ENCODE measurements around the gene KANSL1L.

KANSL1L gene

GRCh38 chr2:210167227-210167626 is 4.0 kb downstream of the KANSL1L start:
- H4K8ac ChIP-seq (ENCODE audit: low read depth, low read length) = no peak overlapping the region
- H2AFZ ChIP-seq (ENCODE audit: low read length) = no peak overlapping the region
- H3K4ac ChIP-seq (ENCODE audit: low read length) = no peak overlapping the region
- no peak overlapping the region for H3K23ac ChIP-seq (ENCODE audit: low read depth, low read length, poor library complexity)
- H3K27me3 ChIP-seq (ENCODE audit: control insufficient read depth in 3 of 3, insufficient read depth in 3 of 3, low read depth in 1 of 3, low read length in 3 of 3) = no peaks in the 10 kb centered on the region
- no peak overlapping the region for H2BK120ac ChIP-seq (ENCODE audit: low read depth, low read length)
- H3K36me3 ChIP-seq (replicated peaks in 1 of 2; ENCODE audit: control insufficient read depth in 2 of 2, insufficient read depth in 2 of 2, low read length in 2 of 2) = no peaks in the 10 kb centered on the region
- no peaks in the 10 kb centered on the region for H3K4me1 ChIP-seq (ENCODE audit: control insufficient read depth in 2 of 2, insufficient read depth in 1 of 2, low read depth in 1 of 2, low read length in 2 of 2)
- no peak overlapping the region for H4K91ac ChIP-seq (ENCODE audit: low read depth, low read length, poor library complexity)
- peaks cover 2% of the 10 kb centered on the region for H3K79me1 ChIP-seq (ENCODE audit: low read depth, low read length)
- H3K9ac ChIP-seq (ENCODE audit: low read depth, low read length, poor library complexity) = no peak overlapping the region
- no peak overlapping the region for H3K27ac ChIP-seq (replicated peaks; ENCODE audit: low read length)
- H3K14ac ChIP-seq (ENCODE audit: low read length) = no peak overlapping the region
- no peak overlapping the region for H3K18ac ChIP-seq (ENCODE audit: low read length)
- H2BK5ac ChIP-seq (ENCODE audit: low read length) = no peak overlapping the region
- DNase-seq (ENCODE audit: low spot score) = no peak
- H3K9me3 ChIP-seq (replicated peaks in 1 of 2; ENCODE audit: control insufficient read depth in 2 of 2, insufficient read depth in 1 of 2, low read depth in 1 of 2, low read length in 2 of 2) = no peaks in the 10 kb centered on the region
- H2BK15ac ChIP-seq (ENCODE audit: low read length) = no peak overlapping the region
- H3K4me3 ChIP-seq (ENCODE audit: low read length in 2 of 2) = no peak overlapping the region
- no peak overlapping the region for H2AK5ac ChIP-seq (ENCODE audit: low read depth, low read length)
- H2BK12ac ChIP-seq (ENCODE audit: low read length) = no peak overlapping the region
- WGBS, 2 donors (ENCODE audit: extremely low coverage in 2 of 2, insufficient read length in 2 of 2, insufficient replicate concordance in 1 of 2) = no CpG with 5 or more reads among the region's 1 CpG
- H3K4me2 ChIP-seq (ENCODE audit: insufficient read depth, low read length, poor library complexity, severe bottlenecking) = no peak overlapping the region

GRCh38 chr2:210162466-210163124 is 8.6 kb downstream of the KANSL1L start:
- H2AFZ ChIP-seq (ENCODE audit: low read length) = no peak overlapping the region
- no peak overlapping the region for H2BK5ac ChIP-seq (ENCODE audit: low read length)
- no peaks in the 10 kb centered on the region for H3K4me1 ChIP-seq (ENCODE audit: control insufficient read depth in 2 of 2, insufficient read depth in 1 of 2, low read depth in 1 of 2, low read length in 2 of 2)
- H3K4me2 ChIP-seq (ENCODE audit: insufficient read depth, low read length, poor library complexity, severe bottlenecking) = no peak overlapping the region
- no peak overlapping the region for H3K4ac ChIP-seq (ENCODE audit: low read length)
- no peak overlapping the region for H4K91ac ChIP-seq (ENCODE audit: low read depth, low read length, poor library complexity)
- H2AK5ac ChIP-seq (ENCODE audit: low read depth, low read length) = no peak overlapping the region
- peaks cover 2% of the 10 kb centered on the region for H3K79me1 ChIP-seq (ENCODE audit: low read depth, low read length)
- H3K27me3 ChIP-seq (ENCODE audit: control insufficient read depth in 3 of 3, insufficient read depth in 3 of 3, low read depth in 1 of 3, low read length in 3 of 3) = no peaks in the 10 kb centered on the region
- no peaks in the 10 kb centered on the region for H3K36me3 ChIP-seq (replicated peaks in 1 of 2; ENCODE audit: control insufficient read depth in 2 of 2, insufficient read depth in 2 of 2, low read length in 2 of 2)
- H3K9ac ChIP-seq (ENCODE audit: low read depth, low read length, poor library complexity) = no peak overlapping the region
- no peak overlapping the region for H3K27ac ChIP-seq (replicated peaks; ENCODE audit: low read length)
- H3K9me3 ChIP-seq (replicated peaks in 1 of 2; ENCODE audit: control insufficient read depth in 2 of 2, insufficient read depth in 1 of 2, low read depth in 1 of 2, low read length in 2 of 2) = no peaks in the 10 kb centered on the region
- no peak overlapping the region for H2BK15ac ChIP-seq (ENCODE audit: low read length)
- no peak overlapping the region for H3K18ac ChIP-seq (ENCODE audit: low read length)
- no peak overlapping the region for H3K14ac ChIP-seq (ENCODE audit: low read length)
- no peak for DNase-seq (ENCODE audit: low spot score)
- no peak overlapping the region for H2BK120ac ChIP-seq (ENCODE audit: low read depth, low read length)
- no peak overlapping the region for H2BK12ac ChIP-seq (ENCODE audit: low read length)
- no peak overlapping the region for H4K8ac ChIP-seq (ENCODE audit: low read depth, low read length)
- WGBS, 2 donors (ENCODE audit: extremely low coverage in 2 of 2, insufficient read length in 2 of 2, insufficient replicate concordance in 1 of 2) = no CpG with 5 or more reads among the region's 6 CpGs
- H3K4me3 ChIP-seq (ENCODE audit: low read length in 2 of 2) = no peak overlapping the region
- no peak overlapping the region for H3K23ac ChIP-seq (ENCODE audit: low read depth, low read length, poor library complexity)

- Histone ChIP-seq H4K91ac (ENCODE audit: low read depth, low read length, poor library complexity) (no peak overlapping the region), H3K27ac (replicated peaks; ENCODE audit: low read length) (no peak overlapping the region), H3K9ac (ENCODE audit: low read depth, low read length, poor library complexity) (no peak overlapping the region), H2AK5ac (ENCODE audit: low read depth, low read length) (no peak overlapping the region), H3K14ac (ENCODE audit: low read length) (no peak overlapping the region), H3K18ac (ENCODE audit: low read length) (no peak overlapping the region), H3K4me3 (ENCODE audit: low read length in 2 of 2) (no peak overlapping the region), H3K36me3 (replicated peaks in 1 of 2; ENCODE audit: control insufficient read depth in 2 of 2, insufficient read depth in 2 of 2, low read length in 2 of 2) (peaks cover 0 to 22% of the 10 kb centered on the region in 2 donors), H3K4ac (ENCODE audit: low read length) (no peak overlapping the region), H2BK5ac (ENCODE audit: low read length) (no peak overlapping the region), H2BK120ac (ENCODE audit: low read depth, low read length) (no peak overlapping the region), H3K4me1 (ENCODE audit: control insufficient read depth in 2 of 2, insufficient read depth in 1 of 2, low read depth in 1 of 2, low read length in 2 of 2) (no peaks in the 10 kb centered on the region), H3K9me3 (replicated peaks in 1 of 2; ENCODE audit: control insufficient read depth in 2 of 2, insufficient read depth in 1 of 2, low read depth in 1 of 2, low read length in 2 of 2) (no peaks in the 10 kb centered on the region), H3K23ac (ENCODE audit: low read depth, low read length, poor library complexity) (no peak overlapping the region), H2BK12ac (ENCODE audit: low read length) (no peak overlapping the region), H2BK15ac (ENCODE audit: low read length) (no peak overlapping the region), H3K27me3 (ENCODE audit: control insufficient read depth in 3 of 3, insufficient read depth in 3 of 3, low read depth in 1 of 3, low read length in 3 of 3) (no peaks in the 10 kb centered on the region), H2AFZ (ENCODE audit: low read length) (no peak overlapping the region), H4K8ac (ENCODE audit: low read depth, low read length) (no peak overlapping the region), H3K79me1 (ENCODE audit: low read depth, low read length) (peaks cover 3% of the 10 kb centered on the region), H3K4me2 (ENCODE audit: insufficient read depth, low read length, poor library complexity, severe bottlenecking) (no peak overlapping the region)
- DNase-seq (ENCODE audit: low spot score) = no peak
- no CpG with 5 or more reads among the region's 3 CpGs for WGBS, 2 donors (ENCODE audit: extremely low coverage in 2 of 2, insufficient read length in 2 of 2, insufficient replicate concordance in 1 of 2)
These were observed 12.2 kb downstream of the KANSL1L start for GRCh38 chr2:210159059-210159458.

- Histone ChIP-seq H3K4me3 (ENCODE audit: low read length in 2 of 2) (no peak overlapping the region), H2BK5ac (ENCODE audit: low read length) (no peak overlapping the region), H3K18ac (ENCODE audit: low read length) (no peak overlapping the region), H2BK15ac (ENCODE audit: low read length) (no peak overlapping the region), H3K9me3 (replicated peaks in 1 of 2; ENCODE audit: control insufficient read depth in 2 of 2, insufficient read depth in 1 of 2, low read depth in 1 of 2, low read length in 2 of 2) (peaks cover 0 to 1% of the 10 kb centered on the region in 2 donors), H3K36me3 (replicated peaks in 1 of 2; ENCODE audit: control insufficient read depth in 2 of 2, insufficient read depth in 2 of 2, low read length in 2 of 2) (peaks cover 3 to 30% of the 10 kb centered on the region in 2 donors), H3K14ac (ENCODE audit: low read length) (no peak overlapping the region), H2BK120ac (ENCODE audit: low read depth, low read length) (no peak overlapping the region), H3K23ac (ENCODE audit: low read depth, low read length, poor library complexity) (no peak overlapping the region), H3K4ac (ENCODE audit: low read length) (no peak overlapping the region), H3K4me1 (ENCODE audit: control insufficient read depth in 2 of 2, insufficient read depth in 1 of 2, low read depth in 1 of 2, low read length in 2 of 2) (no peaks in the 10 kb centered on the region), H2BK12ac (ENCODE audit: low read length) (no peak overlapping the region), H3K27ac (replicated peaks; ENCODE audit: low read length) (no peak overlapping the region), H3K79me1 (ENCODE audit: low read depth, low read length) (peaks cover 3% of the 10 kb centered on the region), H4K91ac (ENCODE audit: low read depth, low read length, poor library complexity) (no peak overlapping the region), H4K8ac (ENCODE audit: low read depth, low read length) (no peak overlapping the region), H2AFZ (ENCODE audit: low read length) (no peak overlapping the region), H3K4me2 (ENCODE audit: insufficient read depth, low read length, poor library complexity, severe bottlenecking) (no peak overlapping the region), H2AK5ac (ENCODE audit: low read depth, low read length) (no peak overlapping the region), H3K9ac (ENCODE audit: low read depth, low read length, poor library complexity) (no peak overlapping the region), H3K27me3 (ENCODE audit: control insufficient read depth in 3 of 3, insufficient read depth in 3 of 3, low read depth in 1 of 3, low read length in 3 of 3) (no peaks in the 10 kb centered on the region)
- no peak for DNase-seq (ENCODE audit: low spot score)
- no CpG with 5 or more reads among the region's 2 CpGs for WGBS, 2 donors (ENCODE audit: extremely low coverage in 2 of 2, insufficient read length in 2 of 2, insufficient replicate concordance in 1 of 2)
These were observed 13.0 kb downstream of the KANSL1L start for GRCh38 chr2:210158236-210158635.
